ENCODE measurements around the gene PRM1. TPM values are rescaled to one million over a fixed set of nuclear protein-coding genes. Genes with fewer than 3 reads are reported as not detected.

PRM1 gene
- total and polyA plus RNA-seq, 2 of the 13 experiments (the other 11 are each of a cell fraction or from before 2014, with no cell fraction given): not detected

GRCh38 chr16:11274964-11275363, 6.2 kb downstream of the PRM1 start (continued):
- TF ChIP-seq ZNF580 (CRISPR knock-in tag; IDR thresholded peaks at IDR 0.05; ENCODE audit: borderline replicate concordance, low read depth): no peak
- TF ChIP-seq ZNF891 (CRISPR knock-in tag; IDR thresholded peaks at IDR 0.05): peak; percentile 89
- TF ChIP-seq ZNF768 (CRISPR knock-in tag; IDR thresholded peaks at IDR 0.05): peak; percentile 53; the same call in 1 of the 2 replicates
- peak; percentile 39; the same call in 1 of the 2 replicates for TF ChIP-seq ZNF224 (CRISPR knock-in tag; IDR thresholded peaks at IDR 0.05)
- TF ChIP-seq HOXA3 (CRISPR knock-in tag; IDR thresholded peaks at IDR 0.05): no peak
- peak; percentile 53 for TF ChIP-seq ZNF687 (CRISPR knock-in tag; IDR thresholded peaks at IDR 0.05)
- TF ChIP-seq RXRB (CRISPR knock-in tag; IDR thresholded peaks at IDR 0.05; ENCODE audit: borderline replicate concordance): no peak
- no peak for TF ChIP-seq U2AF2 (IDR thresholded peaks at IDR 0.05; ENCODE audit: low read depth, low read length)
- TF ChIP-seq ZNF280B (CRISPR knock-in tag; IDR thresholded peaks at IDR 0.05; ENCODE audit: borderline replicate concordance): peak; percentile 86; the same call in 1 of the 2 replicates
- 0 out of 2 replicates have a peak, but pooled peaks have one; percentile 29 for TF ChIP-seq NRL (CRISPR knock-in tag; IDR thresholded peaks at IDR 0.05; ENCODE audit: borderline replicate concordance)
- peak; percentile 99 for TF ChIP-seq ZNF329 (CRISPR knock-in tag; IDR thresholded peaks at IDR 0.05; ENCODE audit: low read depth)
- 0 out of 2 replicates have a peak, but pooled peaks have one; percentile 51 for TF ChIP-seq DZIP1 (CRISPR knock-in tag; IDR thresholded peaks at IDR 0.05)
